GM12878 (cell line): ENCODE data around the gene LFNG. TPM values are rescaled to one million over a fixed set of nuclear protein-coding genes. Genes with fewer than 3 reads are reported as not detected.

Source experiments
- ESRRA ChIP-seq: IDR thresholded peaks from 2 replicates; pipeline ENCODE4 v1.6.1; 2012; ENCODE audit warnings: mild to moderate bottlenecking, low read length, improper control_type of control experiment
- FOS ChIP-seq: IDR thresholded peaks from 3 replicates; pipeline ENCODE4 v1.6.1; 2011; ENCODE audit warnings: borderline replicate concordance; ENCODE audit not compliant: insufficient read length; ENCODE audit errors: extremely low read depth
- FOXK2 ChIP-seq: fragments of 450-650 bp; IDR thresholded peaks from 2 replicates; pipeline ENCODE4 v1.6.1; 2017; ENCODE audit warnings: mild to moderate bottlenecking, moderate library complexity
- HDAC2 ChIP-seq: fragments of 200-600 bp; sonication (generic); IDR thresholded peaks from 2 replicates; pipeline ENCODE4 v1.6.1; 2017
- KLF5 ChIP-seq: fragments of 450-650 bp; IDR thresholded peaks from 2 replicates; pipeline ENCODE4 v1.6.1; 2014; ENCODE audit warnings: mild to moderate bottlenecking; ENCODE audit not compliant: partially characterized antibody
- MAX ChIP-seq: IDR thresholded peaks from 2 replicates; pipeline ENCODE4 v1.6.1; 2012; ENCODE audit warnings: low read depth, low read length, improper control_type of control experiment
- PRDM15 ChIP-seq: fragments of 450-650 bp; formaldehyde crosslinking; IDR thresholded peaks from 2 replicates; pipeline ENCODE4 v1.4.0; 2020; ENCODE audit warnings: mild to moderate bottlenecking, moderate library complexity
- RELA ChIP-seq: fragments of 450-650 bp; IDR thresholded peaks from 2 replicates; pipeline ENCODE4 v1.8.0; 2014; ENCODE audit warnings: borderline replicate concordance; ENCODE audit not compliant: partially characterized antibody
- RFX5 ChIP-seq: IDR thresholded peaks from 2 replicates; pipeline ENCODE4 v1.6.1; 2011; ENCODE audit warnings: low read depth, low read length, improper control_type of control experiment
- SPI1 ChIP-seq: IDR thresholded peaks from 2 replicates; pipeline ENCODE4 v1.6.1; 2011; ENCODE audit warnings: low read depth, mild to moderate bottlenecking, low read length, moderate library complexity, borderline replicate concordance; ENCODE audit not compliant: insufficient read depth
- TARDBP ChIP-seq: IDR thresholded peaks from 2 replicates; pipeline ENCODE4 v1.6.1; 2016; ENCODE audit warnings: borderline replicate concordance
- ZBTB11 ChIP-seq: fragments of 450-650 bp; formaldehyde crosslinking; IDR thresholded peaks from 2 replicates; pipeline ENCODE4 v1.5.0; 2022; ENCODE audit warnings: mild to moderate bottlenecking, missing genetic modification characterization
- ZNF207 ChIP-seq: fragments of 450-650 bp; IDR thresholded peaks from 2 replicates; pipeline ENCODE4 v1.6.1; 2014; ENCODE audit warnings: antibody characterized with exemption, mild to moderate bottlenecking, borderline replicate concordance
- ZZZ3 ChIP-seq: IDR thresholded peaks from 2 replicates; pipeline ENCODE4 v1.6.1; 2011; ENCODE audit warnings: low read depth; ENCODE audit not compliant: control insufficient read depth, insufficient read length
- polyA plus RNA-seq, 11 experiments: library from polyadenylated mRNA; depleted of rRNA in 4 of 11; unstranded in 6 of 11; stranded (reverse) in 5 of 11; fragments of >200 nt; fragmentation: Nextera tagmentation in 4 of 11; fragmentation: Illumina TruSeq in 1 of 11; extraction: Ambion mirVana in 4 of 11; extraction: Trizol in 1 of 11; gene quantifications; 1 replicate in 1 of 11; 2 replicates in 10 of 11; pipeline versions ENCODE4 v1.2.1 to v1.2.3, GENCODE V29; 2011 to 2016; ENCODE audit warnings: inconsistent platforms in 2 of 11, missing spikeins in 2 of 11, low read depth in 1 of 11
- total RNA-seq, 4 experiments: library from RNA; depleted of rRNA in 3 of 4; stranded (reverse); fragments of >200 nt in 3 of 4; fragmentation: Illumina TruSeq in 1 of 4; extraction: Trizol in 1 of 4; gene quantifications; 2 replicates each; pipeline versions ENCODE4 v1.2.1 to v1.2.3, GENCODE V29; 2013 to 2021

Gene LFNG
- total and polyA plus RNA-seq, 10 of the 15 experiments (the other 5 are each of a cell fraction or from before 2014, with no cell fraction given), result 0.09 to 0.68 (median 0.33) TPM; not detected in 2

- TF ChIP-seq PRDM15, result no peak
- no peak for TF ChIP-seq MAX
- TF ChIP-seq ZBTB11, result no peak
- TF ChIP-seq KLF5, result no peak
- no peak for TF ChIP-seq HDAC2
- TF ChIP-seq RFX5, result no peak
- no peak for TF ChIP-seq TARDBP
- TF ChIP-seq ZNF207, result no peak
- TF ChIP-seq SPI1, result no peak
- no peak for TF ChIP-seq ESRRA
- TF ChIP-seq ZZZ3, result no peak
- no peak for TF ChIP-seq RELA
- TF ChIP-seq FOXK2, result no peak
- TF ChIP-seq FOS, result no peak
Observed at GRCh38 chr7:2545746-2546425, 26.3 kb downstream of the LFNG start (continued).
